ENCODE results near the gene GPC5.

GPC5 gene

GRCh38 chr13:91450913-91451312, 52.5 kb downstream of the GPC5 start:
- no peak for DNase-seq (ENCODE audit: extremely low read depth in 1 of 2, low read depth in 1 of 2)

GRCh38 chr13:91454666-91455065, 56.2 kb downstream of the GPC5 start:
- DNase-seq (ENCODE audit: extremely low read depth in 1 of 2, low read depth in 1 of 2), result no peak

GRCh38 chr13:91456837-91457236, 58.4 kb downstream of the GPC5 start:
- DNase-seq (ENCODE audit: extremely low read depth in 1 of 2, low read depth in 1 of 2), result no peak

DNA sequence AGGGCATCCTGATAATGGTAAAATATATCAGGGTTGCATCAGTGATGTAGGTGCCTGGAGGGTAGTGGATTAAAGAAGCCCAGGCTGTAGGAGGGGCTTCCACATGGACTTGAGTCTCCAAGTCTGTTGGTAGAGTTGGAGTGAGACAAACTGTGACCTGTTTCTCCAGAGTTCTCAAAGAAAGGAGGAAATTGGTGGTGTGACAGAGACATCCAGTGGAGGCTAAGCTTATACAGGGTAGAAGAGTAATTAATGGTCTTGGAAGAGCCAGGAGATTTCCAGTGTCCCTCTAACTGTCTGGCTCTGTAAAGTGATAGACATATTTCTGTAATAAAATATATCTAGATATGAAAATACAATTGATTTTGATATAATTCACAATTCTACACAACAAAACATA, 61.1 kb downstream of the GPC5 start:
- no peak for DNase-seq (ENCODE audit: extremely low read depth in 1 of 2, low read depth in 1 of 2)

- DNase-seq (ENCODE audit: extremely low read depth in 1 of 2, low read depth in 1 of 2), result no peak
These were observed 65.9 kb downstream of the GPC5 start for GRCh38 chr13:91464336-91464735.

GRCh38 chr13:91467236-91467635, 68.8 kb downstream of the GPC5 start:
- no peak for DNase-seq (ENCODE audit: extremely low read depth in 1 of 2, low read depth in 1 of 2)

- no peak for DNase-seq (ENCODE audit: extremely low read depth in 1 of 2, low read depth in 1 of 2)
These were observed 69.9 kb downstream of the GPC5 start for GRCh38 chr13:91468301-91468700.

GRCh38 chr13:91470084-91470621, 71.7 kb downstream of the GPC5 start:
- no peak for DNase-seq (ENCODE audit: extremely low read depth in 1 of 2, low read depth in 1 of 2)

- no peak for DNase-seq (ENCODE audit: extremely low read depth in 1 of 2, low read depth in 1 of 2)
These were observed 72.3 kb downstream of the GPC5 start for GRCh38 chr13:91470681-91471080.

DNA sequence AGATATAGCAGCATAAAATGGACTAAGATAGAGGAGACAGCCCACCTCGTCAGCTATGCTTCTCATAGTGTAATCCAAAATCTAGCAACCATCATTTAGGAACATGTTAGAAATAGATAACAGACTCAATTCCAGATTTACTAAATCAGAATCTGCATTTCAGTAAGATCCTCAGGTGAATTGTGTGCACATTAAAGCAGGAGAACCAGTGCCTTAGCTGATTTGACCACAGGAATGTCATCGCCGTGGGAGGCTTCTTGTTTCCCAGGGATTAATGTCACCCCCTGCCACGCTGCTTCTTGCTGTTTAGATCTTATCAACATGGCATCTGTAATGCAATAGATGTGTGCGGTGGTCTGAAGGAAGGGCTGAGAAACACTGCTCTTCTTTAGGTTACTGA, 84.0 kb downstream of the GPC5 start:
- DNase-seq (ENCODE audit: extremely low read depth in 1 of 2, low read depth in 1 of 2), result no peak

GRCh38 chr13:91491980-91492379, 93.6 kb downstream of the GPC5 start:
- DNase-seq (ENCODE audit: extremely low read depth in 1 of 2, low read depth in 1 of 2), result no peak

DNA sequence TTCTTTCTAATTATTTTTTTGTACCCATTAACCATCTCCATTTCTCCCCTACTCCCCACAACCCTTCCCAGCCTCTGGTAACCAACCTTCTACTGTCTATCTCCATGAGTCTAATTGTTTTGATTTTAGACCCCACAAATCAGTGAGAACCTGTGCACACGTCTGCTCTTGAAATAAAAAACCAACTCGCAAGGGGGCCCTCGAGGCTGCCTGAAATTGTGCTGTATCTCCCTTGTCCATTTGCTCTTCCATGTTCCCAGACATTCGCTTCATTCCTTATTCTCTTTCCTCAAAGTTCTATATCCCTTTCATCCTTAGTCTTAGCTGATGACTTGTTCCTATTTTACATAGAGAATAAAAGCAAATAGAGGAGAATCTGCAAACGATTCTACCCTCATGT, 95.0 kb downstream of the GPC5 start:
- no peak for DNase-seq (ENCODE audit: extremely low read depth in 1 of 2, low read depth in 1 of 2)

DNA sequence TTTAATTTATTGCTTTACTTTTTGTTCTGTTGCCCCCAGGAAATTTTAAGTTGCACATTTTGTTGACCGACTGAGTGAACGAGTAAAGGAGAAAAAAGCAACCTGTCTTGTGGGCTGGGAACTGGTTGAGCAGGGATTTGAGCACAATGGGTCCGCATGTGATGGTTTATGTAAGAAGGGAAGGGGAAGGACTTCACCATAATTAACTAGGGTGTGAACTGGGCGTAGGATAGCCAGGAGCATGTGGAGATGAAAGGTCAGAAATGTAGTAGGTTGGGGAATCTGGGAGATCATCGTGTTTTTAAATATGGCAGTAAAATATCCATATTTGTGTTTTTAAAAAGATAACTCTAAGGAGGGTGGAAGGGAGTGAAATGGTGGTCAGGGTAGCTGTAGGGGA, 99.9 kb downstream of the GPC5 start:
- no peak for DNase-seq (ENCODE audit: extremely low read depth in 1 of 2, low read depth in 1 of 2)

DNA sequence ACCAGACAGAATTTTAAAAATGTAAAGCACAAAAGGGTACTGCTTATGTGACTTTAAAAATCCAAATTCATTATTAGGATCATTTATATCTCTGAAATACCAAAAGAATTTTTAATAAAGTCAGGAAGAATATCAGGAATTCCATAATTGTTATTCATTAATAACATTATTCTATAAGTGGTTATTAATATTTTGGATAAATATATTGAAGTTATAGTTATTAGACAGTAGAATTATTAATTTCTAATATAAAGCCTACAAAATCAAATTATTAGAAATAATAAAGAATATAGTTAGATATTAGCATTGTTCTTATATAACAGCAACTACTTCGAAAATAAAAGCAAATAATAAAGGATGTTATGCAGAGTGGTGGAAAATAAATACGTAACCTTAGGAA, 105.8 kb downstream of the GPC5 start:
- no peak for DNase-seq (ENCODE audit: extremely low read depth in 1 of 2, low read depth in 1 of 2)

DNA sequence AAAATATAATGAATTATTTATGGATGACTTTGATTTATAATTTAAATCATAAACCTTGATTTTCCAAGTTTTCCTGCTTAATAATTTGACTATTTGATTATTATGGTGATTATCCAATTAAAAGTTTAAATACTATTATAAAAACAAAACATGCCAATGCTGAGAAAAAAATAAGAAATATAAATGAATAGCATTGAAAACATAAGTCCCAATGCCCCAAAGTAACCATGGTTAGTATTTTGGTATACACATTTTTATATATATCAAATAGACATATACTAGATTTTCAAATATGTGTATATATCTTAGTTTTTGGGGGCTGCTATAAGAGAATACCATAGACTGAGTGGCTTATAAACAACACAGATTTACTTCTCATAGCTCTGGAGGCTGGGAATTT, 108.3 kb downstream of the GPC5 start:
- no peak for DNase-seq (ENCODE audit: extremely low read depth in 1 of 2, low read depth in 1 of 2)

DNA sequence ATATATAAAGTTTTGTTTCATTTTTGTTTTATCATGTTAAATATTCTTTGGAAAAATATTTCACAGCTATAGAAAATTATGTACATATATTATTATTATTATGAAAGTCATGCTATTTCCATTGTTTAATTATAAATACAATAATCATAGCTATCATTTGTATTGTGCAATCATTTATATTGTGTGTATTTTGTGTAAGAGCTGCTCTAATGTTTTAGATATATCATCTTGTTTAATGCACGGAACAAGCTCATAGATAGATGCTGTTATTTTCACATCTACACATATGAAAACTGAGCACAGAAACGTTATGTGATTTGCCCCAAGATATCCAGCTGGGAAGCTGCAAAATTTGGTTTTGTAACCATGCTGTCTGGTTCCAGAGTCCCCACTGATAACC, 111.6 kb downstream of the GPC5 start:
- DNase-seq (ENCODE audit: extremely low read depth in 1 of 2, low read depth in 1 of 2), result no peak

DNA sequence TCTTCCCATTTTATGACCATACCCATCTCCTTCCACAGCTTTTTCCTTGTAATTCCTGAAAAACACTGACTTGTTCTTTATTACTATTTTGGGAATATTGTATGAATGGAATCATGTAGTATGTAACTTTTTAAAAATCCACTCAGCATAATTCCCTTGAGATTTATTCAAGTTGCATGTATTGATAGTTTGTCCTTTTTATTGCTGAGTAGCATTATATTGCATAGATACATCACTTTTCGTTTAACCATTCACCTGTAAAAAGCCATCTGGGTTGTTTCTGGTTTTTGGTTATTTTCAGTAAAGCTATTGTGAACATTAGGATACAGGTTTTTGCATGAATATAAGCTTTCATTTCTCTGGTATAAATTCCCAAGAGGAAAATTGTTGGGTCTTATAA, 115.4 kb downstream of the GPC5 start:
- DNase-seq (ENCODE audit: extremely low read depth in 1 of 2, low read depth in 1 of 2), result no peak

- no peak for DNase-seq (ENCODE audit: extremely low read depth in 1 of 2, low read depth in 1 of 2)
These were observed 118.4 kb downstream of the GPC5 start for GRCh38 chr13:91516799-91517198.

DNA sequence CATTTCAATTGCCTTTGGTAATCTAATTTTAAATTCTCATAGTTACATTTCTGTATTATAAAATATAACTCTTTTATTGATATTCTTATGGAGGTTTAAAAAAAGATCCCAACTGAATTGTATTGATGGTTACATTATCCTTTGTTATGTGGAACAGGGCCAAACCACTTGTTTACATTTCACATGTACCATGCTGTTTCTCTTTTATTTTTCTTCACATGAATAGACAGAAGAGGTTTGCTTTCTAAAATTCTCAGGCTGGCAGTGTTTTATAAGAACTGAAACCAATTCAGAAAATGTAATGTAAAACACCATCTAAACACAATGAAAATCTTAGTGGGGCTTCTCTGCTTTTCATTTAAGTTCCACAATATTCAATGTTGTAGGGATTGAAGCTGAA, 122.5 kb downstream of the GPC5 start:
- DNase-seq (ENCODE audit: extremely low read depth in 1 of 2, low read depth in 1 of 2), result no peak

GRCh38 chr13:91523116-91523515, 124.7 kb downstream of the GPC5 start:
- no peak for DNase-seq (ENCODE audit: extremely low read depth in 1 of 2, low read depth in 1 of 2)

DNA sequence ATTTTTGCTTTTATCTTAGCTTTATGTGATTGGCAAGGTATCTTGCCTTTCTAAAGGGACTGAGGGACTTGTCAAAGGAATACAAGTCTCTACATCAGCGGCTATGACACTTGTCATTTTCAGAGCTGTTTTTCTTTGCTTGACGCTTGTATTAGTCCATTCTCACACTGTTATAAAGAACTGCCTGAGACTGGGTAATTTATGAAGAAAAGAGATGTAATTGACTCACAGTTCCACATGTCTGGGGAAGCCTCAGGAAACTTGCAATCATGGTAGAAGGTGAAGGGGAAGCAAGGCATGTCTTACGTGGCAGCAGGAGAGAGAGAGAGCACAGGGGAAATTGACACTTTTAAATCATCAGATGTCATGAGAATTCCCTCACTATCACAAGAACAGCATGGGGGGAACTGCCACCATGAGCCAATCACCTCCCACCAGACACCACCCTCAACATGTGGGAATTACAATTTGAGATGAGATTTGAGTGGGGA, 128.2 kb downstream of the GPC5 start:
- DNase-seq (ENCODE audit: extremely low read depth in 1 of 2, low read depth in 1 of 2), result no peak

DNA sequence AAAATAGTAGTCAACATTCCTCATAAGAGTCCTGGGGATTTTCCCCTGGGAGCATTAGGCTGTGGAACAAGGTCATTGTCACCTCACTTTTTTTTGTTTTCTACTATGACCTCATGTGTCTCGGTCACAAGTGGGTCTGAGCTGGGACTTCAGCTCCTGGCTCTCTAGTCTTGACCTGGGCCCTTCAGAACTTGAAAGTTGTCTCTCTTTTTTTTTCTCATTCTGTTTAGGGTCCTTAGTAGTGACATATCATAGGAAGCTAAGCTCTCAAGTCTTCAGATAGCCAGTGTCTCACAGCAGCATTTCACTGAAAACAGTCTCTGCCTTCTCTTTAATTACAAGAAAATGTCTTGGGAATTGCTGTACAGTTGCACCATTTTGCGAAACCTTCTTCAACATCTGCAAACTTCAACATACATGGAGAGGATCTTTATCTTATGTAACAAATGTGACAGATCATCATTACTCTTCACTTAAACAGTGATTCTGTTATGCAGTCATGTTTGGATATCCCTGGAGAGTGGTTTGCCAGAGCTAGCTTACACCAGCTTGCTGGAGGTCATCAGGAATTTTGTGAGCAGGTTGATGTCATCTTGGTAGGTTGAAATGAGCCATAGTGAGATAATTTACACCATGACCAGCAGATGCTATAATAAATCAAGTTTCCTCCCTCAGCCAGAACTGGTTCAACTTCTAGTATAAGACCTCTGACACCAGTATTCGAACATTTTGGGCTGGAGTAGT, 131.5 kb downstream of the GPC5 start:
- no peak for DNase-seq (ENCODE audit: extremely low read depth in 1 of 2, low read depth in 1 of 2)

DNA sequence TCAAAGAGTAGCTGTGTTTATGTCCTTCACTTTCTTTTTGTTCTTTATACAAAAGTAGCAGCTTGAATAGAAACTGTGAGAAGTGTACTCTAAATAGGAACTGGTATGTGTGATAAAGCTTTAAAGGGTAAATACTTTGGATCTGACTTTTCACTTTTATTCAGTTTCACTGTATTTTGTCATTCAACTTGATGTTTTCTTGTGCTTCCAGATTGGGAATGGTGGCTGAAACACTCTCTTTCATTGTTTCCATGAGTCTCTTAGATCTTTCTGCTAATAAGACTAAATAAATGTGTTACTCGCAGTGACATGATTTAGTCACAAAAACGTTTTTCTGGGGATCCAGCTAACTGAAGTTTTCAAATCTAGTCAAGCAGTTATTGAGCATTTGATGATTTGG, 133.2 kb downstream of the GPC5 start:
- DNase-seq (ENCODE audit: extremely low read depth in 1 of 2, low read depth in 1 of 2), result no peak
